ENCODE data around the gene ANKS6.

The ANKS6 gene

GRCh38 chr9:98781588-98782383 lies 14.6 kb downstream of the ANKS6 start:
- no peak overlapping the region for H3K9ac ChIP-seq (ENCODE audit: low read depth, low read length)
- H3K36me3 ChIP-seq (ENCODE audit: control insufficient read depth, insufficient read depth, low read length) = peaks cover 61% of the 10 kb centered on the region
- H3K4me3 ChIP-seq (ENCODE audit: low read depth, low read length) = no peak overlapping the region
- H3K9me3 ChIP-seq (ENCODE audit: control insufficient read depth, insufficient read depth, low read length) = no peaks in the 10 kb centered on the region
- H3K27me3 ChIP-seq (ENCODE audit: control insufficient read depth, insufficient read depth, low read length) = no peaks in the 10 kb centered on the region
- no peaks in the 10 kb centered on the region for H3K4me1 ChIP-seq (ENCODE audit: control insufficient read depth, insufficient read depth, low read length)
- no peak overlapping the region for H3K27ac ChIP-seq (ENCODE audit: low read depth, low read length)

DNA sequence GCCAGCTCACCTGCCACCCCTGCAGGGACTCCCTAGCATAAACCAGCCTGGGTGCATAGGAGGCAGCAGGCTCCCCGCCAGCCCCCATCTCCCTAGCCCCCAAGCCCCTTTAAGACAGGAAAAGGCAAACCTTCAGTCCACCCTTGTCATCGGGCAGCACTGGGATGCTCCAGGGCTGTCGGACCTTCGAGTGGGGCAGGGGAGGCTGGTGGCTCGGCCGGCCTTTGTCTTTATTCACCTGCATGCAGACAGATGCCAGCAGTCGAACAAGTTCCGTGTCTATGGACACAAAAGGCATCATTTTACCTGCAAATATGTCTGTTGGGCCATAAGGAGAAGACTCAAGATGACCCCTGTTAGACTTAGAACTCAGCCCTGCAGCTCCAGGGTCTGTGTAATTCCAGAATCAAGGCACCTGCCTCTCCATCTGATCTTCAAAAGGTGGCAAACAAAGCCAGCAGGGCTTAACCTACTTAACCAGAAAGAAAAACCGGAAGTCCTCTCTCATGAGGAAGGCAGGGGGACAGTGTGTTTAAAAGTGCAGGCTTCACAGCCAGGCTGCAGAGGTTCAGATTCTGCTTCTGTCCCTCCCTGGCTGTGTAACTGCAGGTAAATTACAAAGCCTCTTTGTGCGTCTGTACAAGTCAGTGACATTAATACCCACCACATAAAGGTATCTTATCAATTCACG lies 16.2 kb downstream of the ANKS6 start:
- H3K27ac ChIP-seq (ENCODE audit: low read depth, low read length) = no peak overlapping the region
- H3K9me3 ChIP-seq (ENCODE audit: control insufficient read depth, insufficient read depth, low read length) = no peaks in the 10 kb centered on the region
- peaks cover 62% of the 10 kb centered on the region for H3K36me3 ChIP-seq (ENCODE audit: control insufficient read depth, insufficient read depth, low read length)
- H3K4me1 ChIP-seq (ENCODE audit: control insufficient read depth, insufficient read depth, low read length) = no peaks in the 10 kb centered on the region
- H3K27me3 ChIP-seq (ENCODE audit: control insufficient read depth, insufficient read depth, low read length) = no peaks in the 10 kb centered on the region
- H3K9ac ChIP-seq (ENCODE audit: low read depth, low read length) = no peak overlapping the region
- no peak overlapping the region for H3K4me3 ChIP-seq (ENCODE audit: low read depth, low read length)

- no peak overlapping the region for H3K27ac ChIP-seq (ENCODE audit: low read depth, low read length)
- no peaks in the 10 kb centered on the region for H3K27me3 ChIP-seq (ENCODE audit: control insufficient read depth, insufficient read depth, low read length)
- H3K4me1 ChIP-seq (ENCODE audit: control insufficient read depth, insufficient read depth, low read length) = no peaks in the 10 kb centered on the region
- no peak overlapping the region for H3K4me3 ChIP-seq (ENCODE audit: low read depth, low read length)
- peaks cover 63% of the 10 kb centered on the region for H3K36me3 ChIP-seq (ENCODE audit: control insufficient read depth, insufficient read depth, low read length)
- no peaks in the 10 kb centered on the region for H3K9me3 ChIP-seq (ENCODE audit: control insufficient read depth, insufficient read depth, low read length)
- H3K9ac ChIP-seq (ENCODE audit: low read depth, low read length) = no peak overlapping the region
These were observed 17.4 kb downstream of the ANKS6 start for GRCh38 chr9:98778711-98779530.

- Histone ChIP-seq H3K36me3 (ENCODE audit: control insufficient read depth, insufficient read depth, low read length) (peaks cover 63% of the 10 kb centered on the region), H3K27ac (ENCODE audit: low read depth, low read length) (no peak overlapping the region), H3K9ac (ENCODE audit: low read depth, low read length) (no peak overlapping the region), H3K9me3 (ENCODE audit: control insufficient read depth, insufficient read depth, low read length) (no peaks in the 10 kb centered on the region), H3K4me1 (ENCODE audit: control insufficient read depth, insufficient read depth, low read length) (no peaks in the 10 kb centered on the region), H3K4me3 (ENCODE audit: low read depth, low read length) (no peak overlapping the region), H3K27me3 (ENCODE audit: control insufficient read depth, insufficient read depth, low read length) (no peaks in the 10 kb centered on the region)
These were observed 18.1 kb downstream of the ANKS6 start for GRCh38 chr9:98778251-98778650.

DNA sequence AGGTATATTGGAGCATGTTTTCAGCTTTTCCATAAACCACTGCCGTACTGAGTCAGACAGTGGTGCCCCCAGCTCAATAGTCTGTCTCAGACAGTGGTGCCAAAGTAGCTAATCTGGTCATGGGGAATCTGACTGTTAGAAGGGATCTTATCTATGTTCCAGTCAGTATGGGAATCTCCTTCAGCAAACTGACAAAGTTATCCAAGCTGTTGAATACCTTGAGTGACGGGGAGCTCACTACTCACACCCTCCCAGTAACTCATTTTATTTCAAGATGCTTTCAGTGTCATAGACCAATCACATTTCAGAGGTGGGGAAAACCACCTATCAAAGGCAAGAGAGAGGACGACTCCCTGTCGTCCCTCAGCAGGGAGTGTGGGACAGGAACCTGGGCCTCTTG lies 18.7 kb downstream of the ANKS6 start:
- no peak overlapping the region for H3K9ac ChIP-seq (ENCODE audit: low read depth, low read length)
- H3K4me3 ChIP-seq (ENCODE audit: low read depth, low read length) = no peak overlapping the region
- H3K36me3 ChIP-seq (ENCODE audit: control insufficient read depth, insufficient read depth, low read length) = peaks cover 64% of the 10 kb centered on the region

DNA sequence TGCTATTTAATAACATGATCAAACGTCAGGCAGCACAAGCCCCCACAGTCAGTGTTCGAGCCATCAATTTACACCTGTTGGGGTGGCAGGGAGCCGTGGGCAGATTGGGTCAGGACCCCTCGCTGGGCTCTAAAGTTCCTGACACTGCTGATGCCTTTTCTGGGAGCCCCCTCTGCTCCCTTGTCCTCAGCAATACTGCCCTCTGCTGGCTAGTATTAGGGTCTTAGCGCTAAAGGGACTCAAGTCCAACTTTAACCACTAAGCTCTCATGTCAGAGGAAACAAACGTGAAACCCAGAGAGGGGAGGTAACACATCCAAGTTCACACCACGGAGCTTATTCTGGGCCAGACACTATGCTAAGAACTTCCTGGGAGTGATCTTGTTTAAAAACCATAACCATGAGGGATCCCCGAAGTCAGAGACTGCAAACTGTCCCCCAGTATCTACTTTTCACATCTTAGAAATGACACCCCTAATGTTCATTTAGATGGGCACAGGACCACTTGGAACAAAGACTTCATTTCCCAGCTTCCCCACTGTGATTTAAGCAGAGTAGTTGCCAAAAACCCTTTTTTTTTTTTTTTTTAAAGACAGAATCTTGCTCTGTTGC lies 20.4 kb downstream of the ANKS6 start:
- Histone ChIP-seq H3K9ac (ENCODE audit: low read depth, low read length) (no peak overlapping the region), H3K36me3 (ENCODE audit: control insufficient read depth, insufficient read depth, low read length) (peaks cover 64% of the 10 kb centered on the region), H3K4me3 (ENCODE audit: low read depth, low read length) (no peak overlapping the region), H3K27ac (ENCODE audit: low read depth, low read length) (no peak overlapping the region), H3K27me3 (ENCODE audit: control insufficient read depth, insufficient read depth, low read length) (no peaks in the 10 kb centered on the region), H3K9me3 (ENCODE audit: control insufficient read depth, insufficient read depth, low read length) (no peaks in the 10 kb centered on the region), H3K4me1 (ENCODE audit: control insufficient read depth, insufficient read depth, low read length) (no peaks in the 10 kb centered on the region)

More for the DNA sequence above, 18.7 kb downstream of the ANKS6 start:
- H3K27me3 ChIP-seq (ENCODE audit: control insufficient read depth, insufficient read depth, low read length) = no peaks in the 10 kb centered on the region
- H3K4me1 ChIP-seq (ENCODE audit: control insufficient read depth, insufficient read depth, low read length) = no peaks in the 10 kb centered on the region
- no peaks in the 10 kb centered on the region for H3K9me3 ChIP-seq (ENCODE audit: control insufficient read depth, insufficient read depth, low read length)
- H3K27ac ChIP-seq (ENCODE audit: low read depth, low read length) = no peak overlapping the region

DNA sequence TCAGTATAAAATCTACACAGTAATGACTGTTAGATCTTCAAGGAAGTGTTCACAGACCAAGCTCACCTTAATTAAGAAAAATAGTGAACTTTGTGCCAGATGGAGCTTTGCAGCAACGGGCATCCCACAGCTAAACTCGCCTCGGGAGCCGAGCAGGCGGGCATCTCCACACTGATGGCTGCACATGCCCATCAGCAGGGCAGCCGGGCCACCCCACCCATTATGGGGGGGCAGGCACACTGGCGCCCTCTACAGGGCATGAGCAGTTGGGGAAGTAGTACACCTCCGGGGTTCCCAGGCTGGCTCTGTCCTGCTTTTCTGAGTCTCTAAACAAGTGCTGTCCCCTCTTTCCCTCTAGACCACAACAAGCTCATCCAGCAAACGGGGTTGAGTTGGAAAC lies 21.6 kb downstream of the ANKS6 start:
- Histone ChIP-seq H3K27ac (ENCODE audit: low read depth, low read length) (no peak overlapping the region), H3K36me3 (ENCODE audit: control insufficient read depth, insufficient read depth, low read length) (peaks cover 70% of the 10 kb centered on the region), H3K9me3 (ENCODE audit: control insufficient read depth, insufficient read depth, low read length) (no peaks in the 10 kb centered on the region), H3K27me3 (ENCODE audit: control insufficient read depth, insufficient read depth, low read length) (no peaks in the 10 kb centered on the region), H3K4me3 (ENCODE audit: low read depth, low read length) (no peak overlapping the region), H3K4me1 (ENCODE audit: control insufficient read depth, insufficient read depth, low read length) (no peaks in the 10 kb centered on the region), H3K9ac (ENCODE audit: low read depth, low read length) (no peak overlapping the region)

GRCh38 chr9:98773721-98774120 lies 22.6 kb downstream of the ANKS6 start:
- H3K4me3 ChIP-seq (ENCODE audit: low read depth, low read length) = no peak overlapping the region
- H3K27ac ChIP-seq (ENCODE audit: low read depth, low read length) = no peak overlapping the region
- H3K27me3 ChIP-seq (ENCODE audit: control insufficient read depth, insufficient read depth, low read length) = no peaks in the 10 kb centered on the region
- no peak overlapping the region for H3K9ac ChIP-seq (ENCODE audit: low read depth, low read length)
- no peaks in the 10 kb centered on the region for H3K4me1 ChIP-seq (ENCODE audit: control insufficient read depth, insufficient read depth, low read length)
- H3K9me3 ChIP-seq (ENCODE audit: control insufficient read depth, insufficient read depth, low read length) = no peaks in the 10 kb centered on the region
- H3K36me3 ChIP-seq (ENCODE audit: control insufficient read depth, insufficient read depth, low read length) = peaks cover 72% of the 10 kb centered on the region

GRCh38 chr9:98772364-98773155 lies 23.8 kb downstream of the ANKS6 start:
- no peak overlapping the region for H3K27ac ChIP-seq (ENCODE audit: low read depth, low read length)
- H3K36me3 ChIP-seq (ENCODE audit: control insufficient read depth, insufficient read depth, low read length) = peaks cover 73% of the 10 kb centered on the region
- no peak overlapping the region for H3K9ac ChIP-seq (ENCODE audit: low read depth, low read length)
- no peaks in the 10 kb centered on the region for H3K4me1 ChIP-seq (ENCODE audit: control insufficient read depth, insufficient read depth, low read length)
- H3K27me3 ChIP-seq (ENCODE audit: control insufficient read depth, insufficient read depth, low read length) = no peaks in the 10 kb centered on the region
- no peak overlapping the region for H3K4me3 ChIP-seq (ENCODE audit: low read depth, low read length)
- no peaks in the 10 kb centered on the region for H3K9me3 ChIP-seq (ENCODE audit: control insufficient read depth, insufficient read depth, low read length)

DNA sequence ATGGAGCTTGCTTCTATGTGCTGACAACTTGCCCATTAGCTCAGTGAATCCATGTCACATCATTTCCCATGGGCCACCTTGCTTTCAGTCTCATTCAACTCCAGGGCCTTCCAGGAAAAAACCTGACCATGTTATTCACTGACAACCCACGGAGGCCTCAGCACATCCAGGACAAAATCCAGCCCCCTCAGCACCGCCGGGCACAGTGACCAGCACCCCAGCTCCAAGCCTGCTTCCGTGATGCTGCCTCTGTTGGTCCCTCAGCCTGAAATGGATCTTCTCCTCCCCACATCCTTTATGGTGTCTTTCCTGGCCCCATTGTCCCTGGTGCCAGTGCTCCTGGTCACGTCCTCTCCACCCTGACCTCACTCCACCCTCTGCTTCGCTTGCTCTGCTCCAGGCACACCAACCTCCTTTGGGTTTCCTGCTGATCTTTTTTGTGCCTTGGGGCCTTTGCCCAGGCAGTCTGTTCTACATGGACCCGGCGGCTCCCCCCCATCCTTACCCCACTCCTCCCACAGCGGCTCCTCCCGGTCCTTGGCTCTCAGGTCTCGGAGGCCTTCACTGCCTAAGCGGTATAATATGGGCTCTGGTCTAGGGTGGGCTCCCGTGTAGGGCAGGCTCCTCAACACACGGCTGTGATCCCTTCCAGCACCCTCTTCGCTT lies 25.0 kb downstream of the ANKS6 start:
- Histone ChIP-seq H3K4me3 (ENCODE audit: low read depth, low read length) (no peak overlapping the region), H3K27ac (ENCODE audit: low read depth, low read length) (no peak overlapping the region), H3K9me3 (ENCODE audit: control insufficient read depth, insufficient read depth, low read length) (no peaks in the 10 kb centered on the region), H3K4me1 (ENCODE audit: control insufficient read depth, insufficient read depth, low read length) (no peaks in the 10 kb centered on the region), H3K36me3 (ENCODE audit: control insufficient read depth, insufficient read depth, low read length) (peaks cover 75% of the 10 kb centered on the region), H3K9ac (ENCODE audit: low read depth, low read length) (no peak overlapping the region), H3K27me3 (ENCODE audit: control insufficient read depth, insufficient read depth, low read length) (no peaks in the 10 kb centered on the region)
